SK-N-SH (cell line): ENCODE results near the gene CCDC69. TPM values are rescaled to one million over a fixed set of nuclear protein-coding genes. Genes with fewer than 3 reads are reported as not detected.

Experiments
- CTCF ChIA-PET: fragments of 300-600, 350-600 bp; formaldehyde crosslinking; extraction: SDS; loops from one replicate; lab custom pipeline; 2021; lab: Yijun Ruan, JAX
- POLR2A ChIA-PET: fragments of 350-600 bp; sonication (Branson Sonifier 250); formaldehyde crosslinking; extraction: SDS; loops from one replicate; lab custom pipeline; 2020; ENCODE audit warnings: antibody characterized with exemption, inconsistent platforms; lab: Yijun Ruan, JAX
- DNase-seq: peaks from one replicate; pipeline ENCODE4 v3.0.0; 2012
- H2AFZ ChIP-seq: fragments of 200-600 bp; sonication (generic); 2 replicates; pipeline ENCODE4 v1.8.1; 2016; ENCODE audit warnings: antibody characterized with exemption, mild to moderate bottlenecking, low read depth
- H3F3A ChIP-seq: fragments of 200-600 bp; sonication (generic); replicated peaks from 2 replicates; pipeline ENCODE3; 2016; ENCODE audit warnings: antibody characterized with exemption, mild to moderate bottlenecking; ENCODE audit not compliant: insufficient read depth
- H3K27ac ChIP-seq, 2 experiments: fragments of 200-500 bp in 1 of 2; fragments of 200-600 bp in 1 of 2; sonication (Bioruptor generic) in 1 of 2; sonication (generic), shearing (Covaris generic) in 1 of 2; 2 replicates each; pipeline versions ENCODE4 v1.5.1 to v1.6.1; 2014 to 2016; ENCODE audit warnings: low read depth in 2 of 2, inconsistent platforms in 1 of 2, low read length in 1 of 2, mild to moderate bottlenecking in 1 of 2, mixed read lengths in 1 of 2
- H3K27me3 ChIP-seq: fragments of 200-600 bp; sonication (generic), shearing (Covaris generic); 2 replicates; pipeline ENCODE4 v1.6.1; 2016; ENCODE audit warnings: mixed run types; ENCODE audit not compliant: insufficient read depth
- H3K36me3 ChIP-seq, 2 experiments: fragments of 200-500 bp in 1 of 2; fragments of 200-600 bp in 1 of 2; sonication (Bioruptor generic) in 1 of 2; sonication (generic) in 1 of 2; replicated peaks in 1 of 2; 2 replicates each; pipeline versions ENCODE3 to v1.5.1; 2014 to 2016; ENCODE audit warnings: low read length in 1 of 2, mild to moderate bottlenecking in 1 of 2; ENCODE audit not compliant: insufficient read depth in 2 of 2, control insufficient read depth in 1 of 2
- H3K4me1 ChIP-seq, 2 experiments: fragments of 200-500 bp in 1 of 2; fragments of 200-600 bp in 1 of 2; sonication (Bioruptor generic) in 1 of 2; sonication (generic), shearing (Covaris generic) in 1 of 2; 2 replicates each; pipeline versions ENCODE4 v1.5.1 to v1.6.1; 2014 to 2016; ENCODE audit warnings: low read depth in 1 of 2, low read length in 1 of 2, mixed run types in 1 of 2; ENCODE audit not compliant: insufficient read depth in 2 of 2, control insufficient read depth in 1 of 2
- H3K4me2 ChIP-seq: fragments of 200-600 bp; sonication (generic), shearing (Covaris generic); 2 replicates; pipeline ENCODE4 v1.6.1; 2017; ENCODE audit warnings: mixed run types
- H3K4me3 ChIP-seq, 2 experiments: fragments of 200-500 bp in 1 of 2; fragments of 200-600 bp in 1 of 2; sonication (Bioruptor generic) in 1 of 2; sonication (generic), shearing (Covaris generic) in 1 of 2; 2 replicates each; pipeline versions ENCODE4 v1.5.1 to v1.8.1; 2014 to 2016; ENCODE audit warnings: low read depth in 2 of 2, inconsistent platforms in 1 of 2, low read length in 1 of 2, mild to moderate bottlenecking in 1 of 2, mixed read lengths in 1 of 2, moderate library complexity in 1 of 2
- H3K79me2 ChIP-seq: fragments of 200-600 bp; sonication (generic); 2 replicates; pipeline ENCODE4 v1.8.1; 2017; ENCODE audit warnings: mild to moderate bottlenecking; ENCODE audit not compliant: insufficient read depth
- H3K9ac ChIP-seq: fragments of 200-600 bp; sonication (generic); 2 replicates; pipeline ENCODE4 v1.6.1; 2017; ENCODE audit warnings: mixed run types
- H3K9me2 ChIP-seq: fragments of 200-600 bp; sonication (generic); 2 replicates; pipeline ENCODE4 v1.6.1; 2017; ENCODE audit warnings: mixed run types
- H3K9me3 ChIP-seq: fragments of 200-600 bp; sonication (generic); 2 replicates; pipeline ENCODE4 v1.6.1; 2017; ENCODE audit warnings: mixed run types, mild to moderate bottlenecking, moderate library complexity
- H4K20me1 ChIP-seq: fragments of 200-600 bp; sonication (generic); 2 replicates; pipeline ENCODE4 v1.6.1; 2017; ENCODE audit warnings: mild to moderate bottlenecking, mixed run types; ENCODE audit not compliant: insufficient read depth
- EZH2phosphoT487 ChIP-seq: fragments of 200-600 bp; sonication (generic); IDR thresholded peaks from 2 replicates; pipeline ENCODE4 v1.6.1; 2017; ENCODE audit warnings: low read depth, mixed run types, mild to moderate bottlenecking, antibody characterized with exemption, moderate library complexity, borderline replicate concordance
- FOXM1 ChIP-seq: IDR thresholded peaks from 2 replicates; pipeline ENCODE4 v1.4.0; 2012; ENCODE audit warnings: low read depth, mild to moderate bottlenecking
- GATA2 ChIP-seq: sonication (generic); formaldehyde crosslinking; IDR thresholded peaks from 2 replicates; pipeline ENCODE4 v1.5.0; 2020; ENCODE audit warnings: mild to moderate bottlenecking, missing genetic modification reagents
- JUND ChIP-seq: IDR thresholded peaks from 2 replicates; pipeline ENCODE4 v1.4.0; 2012
- MEF2A ChIP-seq: IDR thresholded peaks from 2 replicates; pipeline ENCODE4 v1.4.0; 2012; ENCODE audit warnings: low read depth, borderline replicate concordance
- NRF1 ChIP-seq: IDR thresholded peaks from 2 replicates; pipeline ENCODE4 v1.6.1; 2012; ENCODE audit warnings: low read depth, mild to moderate bottlenecking, low read length
- RAD21 ChIP-seq: IDR thresholded peaks from 2 replicates; pipeline ENCODE4 v1.6.1; 2012; ENCODE audit warnings: mild to moderate bottlenecking, low read length
- SIN3A ChIP-seq: IDR thresholded peaks from 2 replicates; pipeline ENCODE4 v1.6.1; 2012; ENCODE audit warnings: low read depth, mild to moderate bottlenecking, low read length, moderate library complexity, borderline replicate concordance
- TAF1 ChIP-seq: IDR thresholded peaks from 2 replicates; pipeline ENCODE4 v1.6.1; 2012; ENCODE audit warnings: low read depth, mild to moderate bottlenecking, low read length, moderate library complexity, borderline replicate concordance
- TCF12 ChIP-seq: IDR thresholded peaks from 2 replicates; pipeline ENCODE4 v1.4.0; 2012
- TEAD4 ChIP-seq: IDR thresholded peaks from 2 replicates; pipeline ENCODE4 v1.4.0; 2012; ENCODE audit warnings: mild to moderate bottlenecking, borderline replicate concordance; ENCODE audit not compliant: insufficient read depth
- YY1 ChIP-seq: IDR thresholded peaks from 2 replicates; pipeline ENCODE4 v1.4.0; 2012; ENCODE audit warnings: low read depth, mild to moderate bottlenecking
- WGBS: methylation state at CpG from one replicate; pipeline ENCODE4 v1.1.6; 2017; ENCODE audit warnings: low lambda C conversion rate; 5-methylcytosine and 5-hydroxymethylcytosine counted together
- polyA plus RNA-seq, 3 experiments: library from polyadenylated mRNA; depleted of rRNA; stranded (reverse); fragments of >200 nt; gene quantifications; 2 replicates each; pipeline ENCODE4 v1.2.3, GENCODE V29; 2012
- TF ChIP-seq, protein P1 (sequence below): fragments of 150-350 bp; IDR thresholded peaks from 2 replicates; pipeline ENCODE4 v1.6.1; 2017; ENCODE audit warnings: antibody characterized with exemption, low read length, low read depth, borderline replicate concordance

The CCDC69 gene
- polyA plus RNA-seq, 1 of the 3 experiments (the other 2 are of a cell fraction), result 0.38 TPM

DNA sequence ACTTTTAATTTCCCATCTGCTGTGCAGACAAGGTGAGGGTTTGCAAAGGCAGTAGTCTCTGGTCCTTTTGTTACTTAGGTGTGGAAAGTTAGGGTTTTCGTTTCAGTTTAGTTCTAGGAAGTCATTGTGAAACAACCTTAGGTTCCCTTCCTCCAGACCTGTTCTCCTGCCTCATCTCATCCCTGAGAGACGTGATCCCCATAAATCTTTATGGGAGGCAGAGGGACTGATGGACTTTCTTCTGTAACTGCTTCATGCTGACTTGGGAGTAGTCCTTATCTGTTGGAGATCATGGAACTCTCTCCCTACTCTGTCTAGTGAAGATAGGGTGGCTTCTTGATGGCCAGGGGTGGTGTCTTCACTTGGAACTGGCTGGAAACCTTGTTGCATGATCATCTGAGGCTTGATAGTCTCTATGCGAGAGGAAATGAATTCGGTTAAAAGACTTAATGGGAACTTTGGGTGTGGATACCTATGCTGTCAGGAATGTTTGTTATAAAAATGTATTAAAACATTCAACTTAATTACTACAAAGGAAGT is 21.9 kb upstream of the CCDC69 start:
- WGBS, result 51% methylated on average over 4 of the region's 4 CpGs
- Histone ChIP-seq H3K9me3 (no peaks in the 10 kb centered on the region), H2AFZ (no peak overlapping the region), H3K36me3 (no peaks in the 10 kb centered on the region), H3K4me3 (no peak overlapping the region), H3K27me3 (peaks cover 5% of the 10 kb centered on the region; the same call in 1 of the 2 replicates), H4K20me1 (no peaks in the 10 kb centered on the region), H3K9ac (no peak overlapping the region), H3K4me2 (no peak overlapping the region), H3K4me1 (no peaks in the 10 kb centered on the region), H3K27ac (no peak overlapping the region), H3F3A (no peaks in the 10 kb centered on the region), H3K79me2 (no peaks in the 10 kb centered on the region), H3K9me2 (no peaks in the 10 kb centered on the region)
- POLR2A ChIA-PET, result no interaction called here
- CTCF ChIA-PET, result no interaction called here
- TF ChIP-seq GATA2 (CRISPR knock-in tag) (no peak), TEAD4 (no peak), NRF1 (no peak), JUND (no peak), RAD21 (no peak), YY1 (no peak), FOXM1 (no peak), EZH2phosphoT487 (no peak), TCF12 (no peak), TAF1 (no peak)
- no peak for DNase-seq

DNA sequence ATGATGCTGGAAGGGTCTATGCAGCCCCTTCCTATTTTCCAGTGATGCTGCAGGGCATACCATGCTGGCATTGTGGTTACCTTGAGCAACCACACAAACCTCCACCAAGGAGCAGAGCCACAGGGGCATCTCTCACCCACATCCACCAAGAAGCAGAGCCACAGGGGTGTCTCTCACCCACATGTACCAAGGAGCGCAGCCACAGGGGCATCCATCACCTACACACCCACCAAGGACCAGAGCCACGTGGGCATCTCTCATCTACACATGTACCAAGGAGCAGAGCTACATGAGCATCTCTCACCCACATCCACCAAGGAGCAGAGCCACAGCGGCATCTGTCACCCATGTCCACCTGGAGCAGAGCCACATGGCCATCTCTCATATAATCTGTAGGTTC is 20.3 kb upstream of the CCDC69 start:
- POLR2A ChIA-PET, result no interaction called here
- no peaks in the 10 kb centered on the region for H3K36me3 ChIP-seq
- CTCF ChIA-PET, result no interaction called here
- H3K9me2 ChIP-seq, result no peaks in the 10 kb centered on the region
- no peaks in the 10 kb centered on the region for H4K20me1 ChIP-seq
- peaks cover 2% of the 10 kb centered on the region for H3F3A ChIP-seq
- no peaks in the 10 kb centered on the region for H3K4me1 ChIP-seq
- H3K4me3 ChIP-seq, result no peak overlapping the region
- WGBS, result no CpG with 5 or more reads among the region's 3 CpGs
- no peak for TF ChIP-seq RAD21
- TF ChIP-seq, protein P1, sequence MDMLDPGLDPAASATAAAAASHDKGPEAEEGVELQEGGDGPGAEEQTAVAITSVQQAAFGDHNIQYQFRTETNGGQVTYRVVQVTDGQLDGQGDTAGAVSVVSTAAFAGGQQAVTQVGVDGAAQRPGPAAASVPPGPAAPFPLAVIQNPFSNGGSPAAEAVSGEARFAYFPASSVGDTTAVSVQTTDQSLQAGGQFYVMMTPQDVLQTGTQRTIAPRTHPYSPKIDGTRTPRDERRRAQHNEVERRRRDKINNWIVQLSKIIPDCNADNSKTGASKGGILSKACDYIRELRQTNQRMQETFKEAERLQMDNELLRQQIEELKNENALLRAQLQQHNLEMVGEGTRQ, result no peak
- no peak for TF ChIP-seq GATA2 (CRISPR knock-in tag)
- TF ChIP-seq TEAD4, result no peak
- no peak for TF ChIP-seq MEF2A
- no peak for TF ChIP-seq EZH2phosphoT487
- TF ChIP-seq SIN3A, result no peak
- H2AFZ ChIP-seq, result no peak overlapping the region
- no peak for DNase-seq
- H3K27ac ChIP-seq, result no peak overlapping the region
- H3K9ac ChIP-seq, result no peak overlapping the region
- no peak overlapping the region for H3K4me2 ChIP-seq
- no peaks in the 10 kb centered on the region for H3K79me2 ChIP-seq
- H3K9me3 ChIP-seq, result no peaks in the 10 kb centered on the region
- peaks cover 5% of the 10 kb centered on the region; the same call in 1 of the 2 replicates for H3K27me3 ChIP-seq
